Measurements from ENCODE around the gene PACSIN3. TPM values are rescaled to one million over a fixed set of nuclear protein-coding genes. Genes with fewer than 3 reads are reported as not detected.

The PACSIN3 gene
- total RNA-seq, 1 donor from 2014 or later: 97.1 TPM

GRCh38 chr11:47147250-47147649, 39.0 kb downstream of the PACSIN3 start:
- no peak for TF ChIP-seq CTCF (IDR thresholded peaks at IDR 0.05; ENCODE audit: insufficient read depth, low read length, severe bottlenecking)
- no peak for FAIRE-seq
- DNase-seq (ENCODE audit: low read depth): no peak
- H3K4me3 ChIP-seq (ENCODE audit: low read depth, low read length): no peak overlapping the region
- peaks cover 4% of the 10 kb centered on the region for H3K36me3 ChIP-seq (ENCODE audit: control insufficient read depth, insufficient read depth, low read length)
- H3K27me3 ChIP-seq (ENCODE audit: control insufficient read depth, insufficient read depth, low read length): no peaks in the 10 kb centered on the region

- FAIRE-seq: no peak
- no peak for TF ChIP-seq CTCF (IDR thresholded peaks at IDR 0.05; ENCODE audit: insufficient read depth, low read length, severe bottlenecking)
- no peak for DNase-seq (ENCODE audit: low read depth)
- no peak overlapping the region for H3K4me3 ChIP-seq (ENCODE audit: low read depth, low read length)
- peaks cover 4% of the 10 kb centered on the region for H3K36me3 ChIP-seq (ENCODE audit: control insufficient read depth, insufficient read depth, low read length)
- no peaks in the 10 kb centered on the region for H3K27me3 ChIP-seq (ENCODE audit: control insufficient read depth, insufficient read depth, low read length)
These were observed 41.7 kb downstream of the PACSIN3 start for GRCh38 chr11:47144541-47144940.

GRCh38 chr11:47143322-47143721, 42.9 kb downstream of the PACSIN3 start:
- DNase-seq (ENCODE audit: low read depth): peak; percentile 86
- Histone ChIP-seq H3K4me3 (ENCODE audit: low read depth, low read length) (no peak overlapping the region), H3K36me3 (ENCODE audit: control insufficient read depth, insufficient read depth, low read length) (peaks cover 4% of the 10 kb centered on the region), H3K27me3 (ENCODE audit: control insufficient read depth, insufficient read depth, low read length) (no peaks in the 10 kb centered on the region)
- FAIRE-seq: peak; percentile 18
- no peak for TF ChIP-seq CTCF (IDR thresholded peaks at IDR 0.05; ENCODE audit: insufficient read depth, low read length, severe bottlenecking)

- no peak overlapping the region for H3K4me3 ChIP-seq (ENCODE audit: low read depth, low read length)
- no peak for DNase-seq (ENCODE audit: low read depth)
- H3K36me3 ChIP-seq (ENCODE audit: control insufficient read depth, insufficient read depth, low read length): no peaks in the 10 kb centered on the region
- TF ChIP-seq CTCF (IDR thresholded peaks at IDR 0.05; ENCODE audit: insufficient read depth, low read length, severe bottlenecking): no peak
- FAIRE-seq: peak; percentile 55
- no peaks in the 10 kb centered on the region for H3K27me3 ChIP-seq (ENCODE audit: control insufficient read depth, insufficient read depth, low read length)
These were observed 46.4 kb downstream of the PACSIN3 start for GRCh38 chr11:47139878-47140277.

- no peak for FAIRE-seq
These were observed 48.8 kb downstream of the PACSIN3 start for GRCh38 chr11:47137476-47137875.

More at GRCh38 chr11:47137476-47137875, 48.8 kb downstream of the PACSIN3 start:
- TF ChIP-seq CTCF (IDR thresholded peaks at IDR 0.05; ENCODE audit: insufficient read depth, low read length, severe bottlenecking): no peak
- no peaks in the 10 kb centered on the region for H3K27me3 ChIP-seq (ENCODE audit: control insufficient read depth, insufficient read depth, low read length)
- no peak overlapping the region for H3K4me3 ChIP-seq (ENCODE audit: low read depth, low read length)
- no peak for DNase-seq (ENCODE audit: low read depth)
- H3K36me3 ChIP-seq (ENCODE audit: control insufficient read depth, insufficient read depth, low read length): no peaks in the 10 kb centered on the region

Measured in bronchial epithelial cell (primary cell).